SK-N-SH (cell line): ENCODE results near the gene F7. TPM values are rescaled to one million over a fixed set of nuclear protein-coding genes. Genes with fewer than 3 reads are reported as not detected.

Experiments used
- CTCF ChIA-PET: fragments of 300-600, 350-600 bp; formaldehyde crosslinking; extraction: SDS; loops from one replicate; lab custom pipeline; 2021; lab: Yijun Ruan, JAX
- POLR2A ChIA-PET: fragments of 350-600 bp; sonication (Branson Sonifier 250); formaldehyde crosslinking; extraction: SDS; loops from one replicate; lab custom pipeline; 2020; ENCODE audit warnings: antibody characterized with exemption, inconsistent platforms; lab: Yijun Ruan, JAX
- DNase-seq: peaks from one replicate; pipeline ENCODE4 v3.0.0; 2012
- H2AFZ ChIP-seq: fragments of 200-600 bp; sonication (generic); 2 replicates; pipeline ENCODE4 v1.8.1; 2016; ENCODE audit warnings: antibody characterized with exemption, mild to moderate bottlenecking, low read depth
- H3F3A ChIP-seq: fragments of 200-600 bp; sonication (generic); replicated peaks from 2 replicates; pipeline ENCODE3; 2016; ENCODE audit warnings: antibody characterized with exemption, mild to moderate bottlenecking; ENCODE audit not compliant: insufficient read depth
- H3K27ac ChIP-seq, 2 experiments: fragments of 200-500 bp in 1 of 2; fragments of 200-600 bp in 1 of 2; sonication (Bioruptor generic) in 1 of 2; sonication (generic), shearing (Covaris generic) in 1 of 2; 2 replicates each; pipeline versions ENCODE4 v1.5.1 to v1.6.1; 2014 to 2016; ENCODE audit warnings: low read depth in 2 of 2, inconsistent platforms in 1 of 2, low read length in 1 of 2, mild to moderate bottlenecking in 1 of 2, mixed read lengths in 1 of 2
- H3K27me3 ChIP-seq: fragments of 200-600 bp; sonication (generic), shearing (Covaris generic); 2 replicates; pipeline ENCODE4 v1.6.1; 2016; ENCODE audit warnings: mixed run types; ENCODE audit not compliant: insufficient read depth
- H3K36me3 ChIP-seq, 2 experiments: fragments of 200-500 bp in 1 of 2; fragments of 200-600 bp in 1 of 2; sonication (Bioruptor generic) in 1 of 2; sonication (generic) in 1 of 2; replicated peaks in 1 of 2; 2 replicates each; pipeline versions ENCODE3 to v1.5.1; 2014 to 2016; ENCODE audit warnings: low read length in 1 of 2, mild to moderate bottlenecking in 1 of 2; ENCODE audit not compliant: insufficient read depth in 2 of 2, control insufficient read depth in 1 of 2
- H3K4me1 ChIP-seq, 2 experiments: fragments of 200-500 bp in 1 of 2; fragments of 200-600 bp in 1 of 2; sonication (Bioruptor generic) in 1 of 2; sonication (generic), shearing (Covaris generic) in 1 of 2; 2 replicates each; pipeline versions ENCODE4 v1.5.1 to v1.6.1; 2014 to 2016; ENCODE audit warnings: low read depth in 1 of 2, low read length in 1 of 2, mixed run types in 1 of 2; ENCODE audit not compliant: insufficient read depth in 2 of 2, control insufficient read depth in 1 of 2
- H3K4me2 ChIP-seq: fragments of 200-600 bp; sonication (generic), shearing (Covaris generic); 2 replicates; pipeline ENCODE4 v1.6.1; 2017; ENCODE audit warnings: mixed run types
- H3K4me3 ChIP-seq, 2 experiments: fragments of 200-500 bp in 1 of 2; fragments of 200-600 bp in 1 of 2; sonication (Bioruptor generic) in 1 of 2; sonication (generic), shearing (Covaris generic) in 1 of 2; 2 replicates each; pipeline versions ENCODE4 v1.5.1 to v1.8.1; 2014 to 2016; ENCODE audit warnings: low read depth in 2 of 2, inconsistent platforms in 1 of 2, low read length in 1 of 2, mild to moderate bottlenecking in 1 of 2, mixed read lengths in 1 of 2, moderate library complexity in 1 of 2
- H3K79me2 ChIP-seq: fragments of 200-600 bp; sonication (generic); 2 replicates; pipeline ENCODE4 v1.8.1; 2017; ENCODE audit warnings: mild to moderate bottlenecking; ENCODE audit not compliant: insufficient read depth
- H3K9ac ChIP-seq: fragments of 200-600 bp; sonication (generic); 2 replicates; pipeline ENCODE4 v1.6.1; 2017; ENCODE audit warnings: mixed run types
- H3K9me2 ChIP-seq: fragments of 200-600 bp; sonication (generic); 2 replicates; pipeline ENCODE4 v1.6.1; 2017; ENCODE audit warnings: mixed run types
- H3K9me3 ChIP-seq: fragments of 200-600 bp; sonication (generic); 2 replicates; pipeline ENCODE4 v1.6.1; 2017; ENCODE audit warnings: mixed run types, mild to moderate bottlenecking, moderate library complexity
- H4K20me1 ChIP-seq: fragments of 200-600 bp; sonication (generic); 2 replicates; pipeline ENCODE4 v1.6.1; 2017; ENCODE audit warnings: mild to moderate bottlenecking, mixed run types; ENCODE audit not compliant: insufficient read depth
- CHD2 ChIP-seq: fragments of 150-350 bp; IDR thresholded peaks from 2 replicates; pipeline ENCODE4 v1.6.1; 2018; ENCODE audit warnings: low read length; ENCODE audit not compliant: partially characterized antibody
- ELF1 ChIP-seq: IDR thresholded peaks from 2 replicates; pipeline ENCODE4 v1.4.0; 2012
- EP300 ChIP-seq, 2 experiments: IDR thresholded peaks; 2 replicates each; pipeline versions ENCODE4 v1.4.0 to v1.6.1; 2012; ENCODE audit warnings: borderline replicate concordance in 1 of 2, low read depth in 1 of 2, low read length in 1 of 2
- EZH2phosphoT487 ChIP-seq: fragments of 200-600 bp; sonication (generic); IDR thresholded peaks from 2 replicates; pipeline ENCODE4 v1.6.1; 2017; ENCODE audit warnings: low read depth, mixed run types, mild to moderate bottlenecking, antibody characterized with exemption, moderate library complexity, borderline replicate concordance
- FOXJ3 ChIP-seq: sonication (generic); formaldehyde crosslinking; IDR thresholded peaks from 2 replicates; pipeline ENCODE4 v1.5.1; 2020; ENCODE audit warnings: mild to moderate bottlenecking, missing genetic modification reagents
- GABPA ChIP-seq: IDR thresholded peaks from 2 replicates; pipeline ENCODE4 v1.4.0; 2012; ENCODE audit warnings: low read depth, mild to moderate bottlenecking
- GATA2 ChIP-seq: sonication (generic); formaldehyde crosslinking; IDR thresholded peaks from 2 replicates; pipeline ENCODE4 v1.5.0; 2020; ENCODE audit warnings: mild to moderate bottlenecking, missing genetic modification reagents
- JUND ChIP-seq: IDR thresholded peaks from 2 replicates; pipeline ENCODE4 v1.4.0; 2012
- MEF2A ChIP-seq: IDR thresholded peaks from 2 replicates; pipeline ENCODE4 v1.4.0; 2012; ENCODE audit warnings: low read depth, borderline replicate concordance
- MXI1 ChIP-seq: IDR thresholded peaks from 2 replicates; pipeline ENCODE4 v1.6.1; 2012; ENCODE audit warnings: mild to moderate bottlenecking, low read depth, low read length, improper control_type of control experiment
- RAD21 ChIP-seq: IDR thresholded peaks from 2 replicates; pipeline ENCODE4 v1.6.1; 2012; ENCODE audit warnings: mild to moderate bottlenecking, low read length
- RCOR1 ChIP-seq: fragments of 150-350 bp; IDR thresholded peaks from 2 replicates; pipeline ENCODE4 v1.6.1; 2017; ENCODE audit warnings: antibody characterized with exemption, low read length
- RFX5 ChIP-seq: IDR thresholded peaks from 2 replicates; pipeline ENCODE4 v1.6.1; 2012; ENCODE audit warnings: mild to moderate bottlenecking, improper control_type of control experiment, low read length
- RXRA ChIP-seq: IDR thresholded peaks from 2 replicates; pipeline ENCODE4 v1.4.0; 2012; ENCODE audit warnings: low read depth, mild to moderate bottlenecking, borderline replicate concordance
- SMC3 ChIP-seq: IDR thresholded peaks from 2 replicates; pipeline ENCODE4 v1.6.1; 2012; ENCODE audit warnings: low read depth, low read length, improper control_type of control experiment
- TAF1 ChIP-seq: IDR thresholded peaks from 2 replicates; pipeline ENCODE4 v1.6.1; 2012; ENCODE audit warnings: low read depth, mild to moderate bottlenecking, low read length, moderate library complexity, borderline replicate concordance
- TEAD4 ChIP-seq: IDR thresholded peaks from 2 replicates; pipeline ENCODE4 v1.4.0; 2012; ENCODE audit warnings: mild to moderate bottlenecking, borderline replicate concordance; ENCODE audit not compliant: insufficient read depth
- YY1 ChIP-seq: IDR thresholded peaks from 2 replicates; pipeline ENCODE4 v1.4.0; 2012; ENCODE audit warnings: low read depth, mild to moderate bottlenecking
- WGBS: methylation state at CpG from one replicate; pipeline ENCODE4 v1.1.6; 2017; ENCODE audit warnings: low lambda C conversion rate; 5-methylcytosine and 5-hydroxymethylcytosine counted together
- polyA plus RNA-seq, 3 experiments: library from polyadenylated mRNA; depleted of rRNA; stranded (reverse); fragments of >200 nt; gene quantifications; 2 replicates each; pipeline ENCODE4 v1.2.3, GENCODE V29; 2012
- TF ChIP-seq, protein P1 (sequence below): IDR thresholded peaks from 2 replicates; pipeline ENCODE4 v1.6.1; 2012; ENCODE audit warnings: mild to moderate bottlenecking, low read depth, low read length, moderate library complexity
- TF ChIP-seq, protein P2 (sequence below): fragments of 200-600 bp; sonication (generic); IDR thresholded peaks from 2 replicates; pipeline ENCODE4 v1.6.1; 2017; ENCODE audit warnings: antibody characterized with exemption, mild to moderate bottlenecking, moderate library complexity

Gene F7
- polyA plus RNA-seq, 1 of the 3 experiments (the other 2 are of a cell fraction): not detected

DNA sequence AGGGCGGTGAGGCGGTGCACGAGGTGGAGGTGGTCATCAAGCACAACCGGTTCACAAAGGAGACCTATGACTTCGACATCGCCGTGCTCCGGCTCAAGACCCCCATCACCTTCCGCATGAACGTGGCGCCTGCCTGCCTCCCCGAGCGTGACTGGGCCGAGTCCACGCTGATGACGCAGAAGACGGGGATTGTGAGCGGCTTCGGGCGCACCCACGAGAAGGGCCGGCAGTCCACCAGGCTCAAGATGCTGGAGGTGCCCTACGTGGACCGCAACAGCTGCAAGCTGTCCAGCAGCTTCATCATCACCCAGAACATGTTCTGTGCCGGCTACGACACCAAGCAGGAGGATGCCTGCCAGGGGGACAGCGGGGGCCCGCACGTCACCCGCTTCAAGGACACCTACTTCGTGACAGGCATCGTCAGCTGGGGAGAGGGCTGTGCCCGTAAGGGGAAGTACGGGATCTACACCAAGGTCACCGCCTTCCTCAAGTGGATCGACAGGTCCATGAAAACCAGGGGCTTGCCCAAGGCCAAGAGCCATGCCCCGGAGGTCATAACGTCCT, 43.4 kb downstream of the F7 start (continued):
- TF ChIP-seq, protein P1, sequence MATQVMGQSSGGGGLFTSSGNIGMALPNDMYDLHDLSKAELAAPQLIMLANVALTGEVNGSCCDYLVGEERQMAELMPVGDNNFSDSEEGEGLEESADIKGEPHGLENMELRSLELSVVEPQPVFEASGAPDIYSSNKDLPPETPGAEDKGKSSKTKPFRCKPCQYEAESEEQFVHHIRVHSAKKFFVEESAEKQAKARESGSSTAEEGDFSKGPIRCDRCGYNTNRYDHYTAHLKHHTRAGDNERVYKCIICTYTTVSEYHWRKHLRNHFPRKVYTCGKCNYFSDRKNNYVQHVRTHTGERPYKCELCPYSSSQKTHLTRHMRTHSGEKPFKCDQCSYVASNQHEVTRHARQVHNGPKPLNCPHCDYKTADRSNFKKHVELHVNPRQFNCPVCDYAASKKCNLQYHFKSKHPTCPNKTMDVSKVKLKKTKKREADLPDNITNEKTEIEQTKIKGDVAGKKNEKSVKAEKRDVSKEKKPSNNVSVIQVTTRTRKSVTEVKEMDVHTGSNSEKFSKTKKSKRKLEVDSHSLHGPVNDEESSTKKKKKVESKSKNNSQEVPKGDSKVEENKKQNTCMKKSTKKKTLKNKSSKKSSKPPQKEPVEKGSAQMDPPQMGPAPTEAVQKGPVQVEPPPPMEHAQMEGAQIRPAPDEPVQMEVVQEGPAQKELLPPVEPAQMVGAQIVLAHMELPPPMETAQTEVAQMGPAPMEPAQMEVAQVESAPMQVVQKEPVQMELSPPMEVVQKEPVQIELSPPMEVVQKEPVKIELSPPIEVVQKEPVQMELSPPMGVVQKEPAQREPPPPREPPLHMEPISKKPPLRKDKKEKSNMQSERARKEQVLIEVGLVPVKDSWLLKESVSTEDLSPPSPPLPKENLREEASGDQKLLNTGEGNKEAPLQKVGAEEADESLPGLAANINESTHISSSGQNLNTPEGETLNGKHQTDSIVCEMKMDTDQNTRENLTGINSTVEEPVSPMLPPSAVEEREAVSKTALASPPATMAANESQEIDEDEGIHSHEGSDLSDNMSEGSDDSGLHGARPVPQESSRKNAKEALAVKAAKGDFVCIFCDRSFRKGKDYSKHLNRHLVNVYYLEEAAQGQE: no peak
- TF ChIP-seq RCOR1 (no peak), YY1 (no peak), TAF1 (no peak)
- TF ChIP-seq, all 33 proteins: peak for 0

DNA sequence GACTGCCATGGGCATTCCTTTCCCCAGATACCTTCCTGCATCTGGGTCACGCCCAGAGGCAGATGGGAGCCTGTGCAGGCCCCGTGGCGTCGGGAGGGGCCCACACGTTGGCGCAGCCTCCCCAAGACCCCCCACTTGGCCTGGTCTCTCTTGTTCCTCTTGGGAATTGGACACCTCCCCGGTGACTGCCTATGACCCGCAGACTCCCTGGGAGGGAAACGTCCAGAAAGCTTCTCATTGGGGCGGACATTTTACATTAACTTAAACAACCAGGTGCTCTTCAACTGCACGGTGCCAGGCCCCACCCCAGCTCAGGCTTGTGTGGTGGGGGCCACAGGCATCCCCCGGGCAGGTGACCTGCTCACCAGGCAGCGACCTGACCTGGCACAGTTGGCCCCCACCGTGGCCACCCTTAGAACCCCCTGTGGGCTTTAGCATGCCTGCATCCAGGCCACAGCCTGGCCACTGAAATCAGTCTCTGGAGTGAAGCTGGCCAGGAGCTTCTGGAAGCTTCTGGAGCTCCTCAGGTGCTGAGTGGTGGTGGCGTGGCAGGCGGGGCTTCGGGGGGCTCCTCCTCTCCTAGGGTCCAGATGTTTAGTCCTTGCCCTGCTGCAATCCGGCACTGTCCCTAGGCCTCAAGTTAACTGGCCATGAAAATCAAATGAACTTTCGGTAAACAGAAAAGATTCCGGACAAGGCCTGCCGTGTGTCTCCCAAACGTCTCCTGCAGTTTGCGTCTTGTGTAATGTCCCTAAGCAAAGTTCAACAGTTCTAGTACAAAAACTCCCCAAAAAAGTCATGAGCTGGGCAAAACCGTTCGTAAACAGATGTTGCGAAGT, 44.3 kb downstream of the F7 start:
- DNase-seq: no peak
- ChIA-PET POLR2A (no interaction called here), CTCF (interaction anchor here (1.1 to 1.7 kb wide), 2 partner anchors 207 to 275 kb away, joined by 3 to 4 read pairs; no protein-coding TSS in a partner anchor)
- H3K79me2 ChIP-seq: no peaks in the 10 kb centered on the region
- H3K4me1 ChIP-seq: peaks cover 5 to 13% of the 10 kb centered on the region in 2 experiments; a peak in 1 of 4 replicates
- TF ChIP-seq FOXJ3 (CRISPR knock-in tag): no peak
- TF ChIP-seq RXRA: no peak
- TF ChIP-seq SMC3: no peak
- TF ChIP-seq ELF1: no peak
- no peak for TF ChIP-seq EP300 (IDR thresholded peaks at IDR 0.05; ENCODE audit: borderline replicate concordance in 1 of 2, low read depth in 1 of 2, low read length in 1 of 2)
- TF ChIP-seq MEF2A: no peak
- no peak for TF ChIP-seq RCOR1
- no peak for TF ChIP-seq GABPA
- no peak for TF ChIP-seq YY1
- TF ChIP-seq TEAD4: no peak
- no peak for TF ChIP-seq RFX5
- TF ChIP-seq, protein P1: no peak
- TF ChIP-seq, protein P2, sequence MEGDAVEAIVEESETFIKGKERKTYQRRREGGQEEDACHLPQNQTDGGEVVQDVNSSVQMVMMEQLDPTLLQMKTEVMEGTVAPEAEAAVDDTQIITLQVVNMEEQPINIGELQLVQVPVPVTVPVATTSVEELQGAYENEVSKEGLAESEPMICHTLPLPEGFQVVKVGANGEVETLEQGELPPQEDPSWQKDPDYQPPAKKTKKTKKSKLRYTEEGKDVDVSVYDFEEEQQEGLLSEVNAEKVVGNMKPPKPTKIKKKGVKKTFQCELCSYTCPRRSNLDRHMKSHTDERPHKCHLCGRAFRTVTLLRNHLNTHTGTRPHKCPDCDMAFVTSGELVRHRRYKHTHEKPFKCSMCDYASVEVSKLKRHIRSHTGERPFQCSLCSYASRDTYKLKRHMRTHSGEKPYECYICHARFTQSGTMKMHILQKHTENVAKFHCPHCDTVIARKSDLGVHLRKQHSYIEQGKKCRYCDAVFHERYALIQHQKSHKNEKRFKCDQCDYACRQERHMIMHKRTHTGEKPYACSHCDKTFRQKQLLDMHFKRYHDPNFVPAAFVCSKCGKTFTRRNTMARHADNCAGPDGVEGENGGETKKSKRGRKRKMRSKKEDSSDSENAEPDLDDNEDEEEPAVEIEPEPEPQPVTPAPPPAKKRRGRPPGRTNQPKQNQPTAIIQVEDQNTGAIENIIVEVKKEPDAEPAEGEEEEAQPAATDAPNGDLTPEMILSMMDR: no peak
- no peak for TF ChIP-seq RAD21
- no peak for TF ChIP-seq TAF1
- TF ChIP-seq JUND: no peak
- TF ChIP-seq EZH2phosphoT487: no peak
- no peak for TF ChIP-seq MXI1
- TF ChIP-seq CHD2: no peak
- no peak for TF ChIP-seq GATA2 (CRISPR knock-in tag)
- no peaks in the 10 kb centered on the region for H3K27me3 ChIP-seq
- H3K9me2 ChIP-seq: no peaks in the 10 kb centered on the region
- no peaks in the 10 kb centered on the region for H3K9me3 ChIP-seq
- no peak overlapping the region for H3K9ac ChIP-seq
- no peak overlapping the region for H3K4me3 ChIP-seq
- peaks cover 6% of the 10 kb centered on the region for H3F3A ChIP-seq
- H4K20me1 ChIP-seq: no peaks in the 10 kb centered on the region
- 89% methylated on average over 19 of the region's 26 CpGs for WGBS
- H2AFZ ChIP-seq: no peak overlapping the region
- no peak overlapping the region for H3K4me2 ChIP-seq
- no peak overlapping the region for H3K27ac ChIP-seq
- H3K36me3 ChIP-seq: no peaks in the 10 kb centered on the region
